D721Med (cell line): ENCODE data around the gene NXF1.
"Not testable (repeated sequence)": the region's sequence is repeated elsewhere in the genome, so short reads cannot be mapped to it uniquely, and the experiment has no call there.

Experiments used
- DNase-seq: peaks from one replicate; pipeline ENCODE4 v3.0.0; 2011; ENCODE audit warnings: low spot score; ENCODE audit not compliant: insufficient read length
- FAIRE-seq: peaks from 2 replicates; lab custom pipeline; 2011; peaks lifted over from hg19 to GRCh38; lab: Jason Lieb, UNC
- TF ChIP-seq, protein P1 (sequence below): IDR thresholded peaks from 2 replicates; pipeline ENCODE4 v1.5.1; 2012; ENCODE audit warnings: mild to moderate bottlenecking, control low read depth; ENCODE audit not compliant: insufficient read depth; ENCODE audit errors: missing control alignments

The NXF1 gene

DNA sequence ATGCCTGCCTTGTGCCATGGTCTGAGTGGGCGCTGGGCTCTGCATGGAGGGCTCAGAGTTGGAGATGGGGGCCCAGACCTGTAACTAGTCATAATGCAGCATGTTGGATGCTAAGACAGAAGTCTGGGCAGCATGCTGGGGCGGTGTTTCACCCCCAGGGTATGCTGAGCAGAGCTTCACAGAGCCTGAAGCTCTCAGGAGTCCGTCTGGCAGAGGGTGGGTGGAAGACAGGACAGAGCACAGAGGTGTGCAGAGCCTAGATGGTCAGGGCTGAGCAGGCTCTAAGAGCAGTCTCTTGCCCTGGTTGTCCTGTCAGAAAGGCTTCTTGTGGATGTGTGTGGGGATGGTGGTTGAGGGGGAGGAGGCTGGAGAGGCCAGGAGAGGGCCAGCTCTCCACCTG lies 26.8 kb downstream of the NXF1 start:
- FAIRE-seq (no peak), DNase-seq (no peak)
- TF ChIP-seq, protein P1, sequence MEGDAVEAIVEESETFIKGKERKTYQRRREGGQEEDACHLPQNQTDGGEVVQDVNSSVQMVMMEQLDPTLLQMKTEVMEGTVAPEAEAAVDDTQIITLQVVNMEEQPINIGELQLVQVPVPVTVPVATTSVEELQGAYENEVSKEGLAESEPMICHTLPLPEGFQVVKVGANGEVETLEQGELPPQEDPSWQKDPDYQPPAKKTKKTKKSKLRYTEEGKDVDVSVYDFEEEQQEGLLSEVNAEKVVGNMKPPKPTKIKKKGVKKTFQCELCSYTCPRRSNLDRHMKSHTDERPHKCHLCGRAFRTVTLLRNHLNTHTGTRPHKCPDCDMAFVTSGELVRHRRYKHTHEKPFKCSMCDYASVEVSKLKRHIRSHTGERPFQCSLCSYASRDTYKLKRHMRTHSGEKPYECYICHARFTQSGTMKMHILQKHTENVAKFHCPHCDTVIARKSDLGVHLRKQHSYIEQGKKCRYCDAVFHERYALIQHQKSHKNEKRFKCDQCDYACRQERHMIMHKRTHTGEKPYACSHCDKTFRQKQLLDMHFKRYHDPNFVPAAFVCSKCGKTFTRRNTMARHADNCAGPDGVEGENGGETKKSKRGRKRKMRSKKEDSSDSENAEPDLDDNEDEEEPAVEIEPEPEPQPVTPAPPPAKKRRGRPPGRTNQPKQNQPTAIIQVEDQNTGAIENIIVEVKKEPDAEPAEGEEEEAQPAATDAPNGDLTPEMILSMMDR = no peak

- FAIRE-seq (no peak), DNase-seq (no peak)
- TF ChIP-seq, protein P1 = no peak
Measured at GRCh38 chr11:62777389-62777788, 27.9 kb downstream of the NXF1 start.

DNA sequence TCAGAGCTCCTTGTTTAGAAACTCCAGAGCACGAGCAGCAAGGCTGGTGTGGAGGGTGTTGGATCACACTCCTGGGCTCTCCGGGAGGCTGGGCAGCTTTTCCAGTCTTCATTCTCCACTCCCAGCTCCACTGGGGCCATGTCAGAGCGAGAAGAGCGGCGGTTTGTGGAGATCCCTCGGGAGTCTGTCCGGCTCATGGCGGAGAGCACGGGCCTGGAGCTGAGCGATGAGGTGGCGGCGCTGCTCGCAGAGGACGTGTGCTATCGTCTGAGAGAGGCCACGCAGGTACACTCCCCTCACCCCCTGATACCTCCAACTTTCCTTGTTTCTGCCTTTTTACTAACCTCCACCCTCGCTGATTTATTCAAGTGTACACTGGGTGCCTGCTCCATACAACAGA lies 29.6 kb downstream of the NXF1 start:
- TF ChIP-seq, protein P1 = no peak
- DNase-seq = no peak
- FAIRE-seq = no peak

DNA sequence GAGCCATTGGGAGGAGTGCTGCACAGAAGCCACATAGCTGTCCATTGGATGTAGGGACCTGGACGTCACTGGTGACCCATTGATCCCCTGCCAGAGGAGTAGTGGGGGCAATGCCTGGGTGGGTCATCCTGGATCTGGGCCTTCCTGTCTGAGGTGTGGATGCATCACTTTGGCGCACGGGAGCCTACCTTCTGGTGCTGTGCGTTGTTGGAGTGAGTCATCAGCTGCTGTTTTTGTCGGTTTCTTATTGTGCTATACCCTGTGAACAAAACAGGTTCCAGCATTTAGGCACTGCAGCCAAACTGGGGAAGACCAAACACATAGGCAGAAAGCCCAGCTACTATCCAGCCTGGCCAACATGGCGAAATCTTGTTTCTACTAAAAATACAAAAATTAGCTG lies 30.8 kb downstream of the NXF1 start:
- TF ChIP-seq, protein P1 = no peak
- no peak for DNase-seq
- no peak for FAIRE-seq

DNA sequence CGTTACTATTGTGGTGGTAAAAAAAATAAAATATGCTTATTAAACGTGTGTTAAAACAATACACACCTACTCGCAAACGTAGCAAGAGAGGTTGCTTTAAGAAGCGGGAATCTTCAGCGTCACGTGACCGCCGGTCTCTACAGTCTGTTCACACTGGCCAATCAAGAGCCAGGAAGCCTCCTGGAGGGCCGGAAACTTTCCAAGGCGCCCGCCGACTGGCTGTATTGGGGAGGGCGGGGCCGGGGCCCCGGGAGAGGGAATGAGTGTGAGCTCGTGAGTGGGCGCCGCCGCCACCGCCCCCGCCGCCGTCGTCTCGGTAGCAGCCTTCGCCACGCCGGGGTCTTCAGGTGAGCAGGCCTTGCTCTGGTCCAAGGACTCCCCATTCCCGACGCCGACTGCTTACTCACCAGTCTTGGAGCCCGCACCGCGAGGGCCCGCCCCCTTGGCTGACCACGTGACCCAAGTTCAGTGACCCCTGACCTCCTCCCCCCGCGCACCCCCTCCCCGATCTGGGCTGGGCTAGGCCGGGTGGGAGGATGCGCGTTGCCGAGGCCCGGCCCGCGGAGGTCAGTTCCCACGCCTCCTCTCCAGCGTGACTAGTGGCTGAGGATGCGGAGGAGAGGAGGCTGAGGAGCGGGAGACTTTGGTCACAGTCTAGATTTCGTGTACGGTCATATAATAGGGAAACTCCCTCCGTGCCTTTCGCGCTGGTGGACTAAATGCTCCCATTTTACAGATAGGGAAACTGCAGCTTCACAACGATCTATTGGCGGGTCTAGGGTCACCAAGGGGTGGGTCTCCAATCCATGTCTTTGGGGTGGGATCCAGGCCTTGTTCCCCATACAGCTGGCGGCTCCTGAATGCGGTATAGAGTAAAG lies 33.9 kb downstream of the NXF1 start, which contains the start of gene TAF6L:
Gene TAF6L (plus strand): TSS at position 253 of the 878 bp plus-strand sequence. CDS start 4,388 bp downstream, outside the sequence.
- no peak for FAIRE-seq
- TF ChIP-seq, protein P1 = no peak
- DNase-seq = peak; percentile 85

DNA sequence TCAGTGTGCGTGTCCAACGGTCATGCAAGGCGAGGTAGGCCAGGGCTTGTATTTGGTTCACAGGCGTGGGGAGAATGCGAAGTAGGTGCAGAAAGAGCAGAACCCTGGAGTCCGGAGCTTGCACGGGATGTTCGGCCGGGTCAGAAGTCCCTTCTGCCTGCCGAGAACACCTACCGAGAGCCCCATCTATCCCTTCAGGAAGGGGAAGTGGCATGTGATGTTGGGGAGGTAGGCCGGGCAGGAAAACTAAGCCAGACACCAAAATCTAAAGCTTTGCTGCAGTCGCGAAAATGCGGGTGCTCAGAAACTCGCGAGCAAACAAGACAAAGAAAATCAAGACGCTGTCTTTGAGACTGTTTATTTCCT lies 34.5 kb downstream of the NXF1 start:
- TF ChIP-seq, protein P1 = no peak

DNA sequence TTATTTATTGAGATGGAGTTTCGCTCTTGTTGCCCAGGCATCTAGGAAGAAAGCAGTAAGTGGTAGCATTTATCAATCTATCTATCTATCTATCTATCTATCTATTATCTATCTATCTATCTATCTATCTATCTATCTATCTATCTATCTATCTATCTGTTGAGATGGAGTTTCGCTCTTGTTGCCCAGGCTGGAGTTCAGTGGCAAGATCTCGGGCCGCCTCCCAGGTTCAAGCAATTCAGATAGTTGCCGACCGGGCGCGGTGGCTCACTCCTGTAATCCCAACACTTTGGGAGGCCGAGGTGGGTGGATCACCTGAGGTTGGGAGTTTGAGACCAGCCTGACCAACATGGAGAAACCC lies 44.4 kb downstream of the NXF1 start:
- DNase-seq, FAIRE-seq: not testable (repeated sequence)

More for the DNA sequence above, 34.5 kb downstream of the NXF1 start:
- DNase-seq (no peak), FAIRE-seq (no peak)
